Measurements from ENCODE around the gene MOV10L1.
"Not testable (repeated sequence)": the region's sequence is repeated elsewhere in the genome, so short reads cannot be mapped to it uniquely, and the experiment has no call there.

Gene MOV10L1

DNA sequence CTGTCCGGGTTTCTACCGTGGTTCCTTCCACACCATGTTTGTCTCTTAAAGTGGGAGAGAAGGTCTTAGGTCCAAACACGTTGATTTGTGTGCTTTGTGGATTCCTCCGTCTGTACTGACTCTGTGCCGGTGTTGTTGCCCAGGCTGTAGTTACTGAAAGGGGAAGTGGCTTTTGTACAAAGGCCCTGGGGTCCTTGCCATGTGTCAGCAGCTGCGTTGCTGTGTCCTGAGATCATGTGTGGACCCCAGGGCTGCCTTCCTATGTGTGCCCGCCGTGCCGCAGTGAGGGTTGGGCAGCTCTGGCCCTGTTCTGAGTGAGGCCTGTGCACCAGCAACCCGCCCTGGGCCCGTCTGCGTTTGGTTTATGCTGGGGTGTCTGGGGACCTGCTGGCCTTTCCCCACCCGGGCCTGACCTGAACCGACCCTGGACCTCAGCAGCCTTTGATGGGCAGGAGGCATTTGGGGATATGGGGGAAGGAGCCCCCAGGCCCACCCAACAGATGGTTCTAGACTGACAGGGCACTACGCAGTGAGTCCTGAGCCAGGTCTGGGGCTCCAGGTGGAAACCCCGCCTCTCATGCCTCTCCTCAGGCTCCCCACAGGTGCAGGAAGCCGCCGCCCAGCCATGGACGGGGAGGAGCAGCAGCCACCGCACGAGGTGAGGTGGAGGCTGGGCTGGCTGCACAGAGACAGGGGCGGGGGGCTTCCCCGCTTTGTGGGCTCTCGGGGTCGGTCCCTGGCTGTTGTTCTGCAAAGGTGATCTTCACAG, 102.8 kb downstream of the MOV10L1 start:
- DNase-seq = peak; percentile 38

DNA sequence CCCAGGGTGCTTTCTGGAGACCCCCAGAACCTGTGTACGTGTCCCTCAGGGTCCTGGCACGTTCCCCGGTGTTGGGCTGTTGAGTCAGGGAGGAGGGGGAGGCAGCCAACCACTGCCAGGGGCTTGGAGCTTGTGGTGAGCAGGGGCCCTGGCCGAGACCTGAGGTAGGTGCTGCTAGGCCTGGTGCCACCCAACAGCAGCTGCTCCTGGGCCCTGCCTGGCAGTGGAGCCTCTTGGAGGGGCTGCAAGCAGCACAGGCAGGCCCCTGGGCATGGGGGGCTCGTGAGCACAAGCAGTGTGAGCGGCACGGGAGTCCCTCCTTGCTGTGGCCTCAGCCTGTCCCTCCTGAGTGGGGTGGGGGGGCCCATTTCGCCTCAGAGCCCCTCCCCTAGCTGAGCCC, 103.8 kb downstream of the MOV10L1 start:
- DNase-seq = no peak

- DNase-seq = no peak
These were observed 104.4 kb downstream of the MOV10L1 start for GRCh38 chr22:50194037-50194805.

- no peak for DNase-seq
These were observed 106.5 kb downstream of the MOV10L1 start for GRCh38 chr22:50196256-50196655.

- no peak for DNase-seq
These were observed 107.4 kb downstream of the MOV10L1 start for GRCh38 chr22:50197000-50197800.

GRCh38 chr22:50197856-50198623, 108.2 kb downstream of the MOV10L1 start:
- DNase-seq = no peak

DNA sequence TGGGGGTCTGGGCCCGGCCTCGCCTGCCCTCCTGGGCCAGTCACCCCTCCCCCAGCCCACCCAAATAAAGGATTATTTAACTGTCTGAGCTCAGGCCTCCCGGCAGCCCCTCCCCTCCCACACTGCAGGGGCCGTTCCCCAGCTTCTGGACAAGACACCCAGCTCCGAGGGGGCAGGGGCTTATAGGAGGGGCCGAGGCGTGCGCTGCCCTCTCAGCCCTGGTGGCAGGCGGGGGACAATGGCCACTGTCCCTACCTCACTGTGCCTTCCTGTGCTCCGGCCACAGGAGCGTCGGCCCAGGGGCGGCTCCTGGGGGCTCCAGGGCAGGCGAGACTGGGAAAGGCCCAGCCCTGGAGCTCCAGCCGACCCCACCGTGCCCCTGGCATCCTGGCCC, 108.8 kb downstream of the MOV10L1 start:
- DNase-seq = no peak

DNA sequence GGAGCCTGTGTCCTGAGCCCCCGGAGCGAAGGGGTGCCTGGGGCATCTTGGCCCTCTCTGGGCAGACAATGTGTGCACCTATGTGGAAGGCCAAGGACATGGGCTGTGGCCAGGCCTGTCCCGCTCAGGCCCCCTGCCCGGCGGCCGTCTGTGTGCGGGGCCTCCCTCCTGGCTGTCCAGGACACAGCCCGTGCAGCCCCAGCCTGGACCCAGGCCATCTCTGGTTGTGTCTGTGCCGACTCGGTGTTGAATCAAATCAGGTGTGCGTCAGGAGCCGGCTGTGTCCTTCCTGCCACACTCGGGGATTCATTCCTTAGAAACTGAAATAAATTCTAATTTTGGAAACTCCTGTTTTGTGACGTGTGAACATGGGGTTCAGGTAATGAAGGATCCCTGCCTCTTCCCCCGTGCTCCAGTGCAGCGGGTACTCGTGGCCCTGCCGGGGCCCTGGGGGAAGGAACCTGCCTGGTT, 109.5 kb downstream of the MOV10L1 start:
- DNase-seq = no peak

- no peak for DNase-seq
These were observed 110.1 kb downstream of the MOV10L1 start for GRCh38 chr22:50199829-50200460.

- peak; percentile 94 for DNase-seq
These were observed 110.8 kb downstream of the MOV10L1 start, which contains the start of gene SELENOO for GRCh38 chr22:50200461-50201190. Gene SELENOO (plus strand): TSS chr22:50201011. CDS start chr22:50201037, 26 bp downstream.

- peak; percentile 33 for DNase-seq
These were observed 111.7 kb downstream of the MOV10L1 start for GRCh38 chr22:50201191-50202129.

DNA sequence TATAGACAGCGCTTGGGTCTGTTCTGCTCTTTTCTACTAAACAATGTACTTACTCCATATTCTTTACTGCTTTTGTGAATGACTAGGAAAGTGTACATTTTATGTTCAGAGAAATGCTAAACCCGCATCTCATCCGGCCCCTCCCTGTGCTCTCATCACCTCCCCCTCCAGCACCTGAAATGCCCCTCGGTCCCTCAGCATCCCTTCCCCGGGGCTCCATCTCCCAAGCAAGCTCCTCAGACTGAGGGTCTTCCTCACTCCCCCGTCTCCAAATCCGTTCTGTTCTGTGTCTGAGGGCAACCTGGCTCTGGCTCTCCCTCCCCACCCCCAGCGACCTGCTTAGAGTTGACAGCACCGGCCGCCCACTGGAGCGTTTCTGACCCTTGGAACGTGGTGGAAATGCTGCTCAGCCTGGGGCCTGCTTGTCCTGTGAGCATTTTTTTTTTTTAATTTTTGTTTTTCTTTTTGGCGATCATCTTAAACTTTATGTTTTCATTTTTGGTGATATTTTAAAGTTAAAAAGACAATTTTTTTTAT, 112.4 kb downstream of the MOV10L1 start:
- DNase-seq = no peak

GRCh38 chr22:50203288-50203687, 113.5 kb downstream of the MOV10L1 start:
- no peak for DNase-seq

GRCh38 chr22:50204571-50204970, 114.8 kb downstream of the MOV10L1 start:
- no peak for DNase-seq

- DNase-seq = not testable (repeated sequence)
These were observed 115.2 kb downstream of the MOV10L1 start for GRCh38 chr22:50204998-50205397.

- DNase-seq = no peak
These were observed 116.2 kb downstream of the MOV10L1 start for GRCh38 chr22:50205781-50206569.

- DNase-seq = no peak
These were observed 116.8 kb downstream of the MOV10L1 start for GRCh38 chr22:50206599-50206998.

DNA sequence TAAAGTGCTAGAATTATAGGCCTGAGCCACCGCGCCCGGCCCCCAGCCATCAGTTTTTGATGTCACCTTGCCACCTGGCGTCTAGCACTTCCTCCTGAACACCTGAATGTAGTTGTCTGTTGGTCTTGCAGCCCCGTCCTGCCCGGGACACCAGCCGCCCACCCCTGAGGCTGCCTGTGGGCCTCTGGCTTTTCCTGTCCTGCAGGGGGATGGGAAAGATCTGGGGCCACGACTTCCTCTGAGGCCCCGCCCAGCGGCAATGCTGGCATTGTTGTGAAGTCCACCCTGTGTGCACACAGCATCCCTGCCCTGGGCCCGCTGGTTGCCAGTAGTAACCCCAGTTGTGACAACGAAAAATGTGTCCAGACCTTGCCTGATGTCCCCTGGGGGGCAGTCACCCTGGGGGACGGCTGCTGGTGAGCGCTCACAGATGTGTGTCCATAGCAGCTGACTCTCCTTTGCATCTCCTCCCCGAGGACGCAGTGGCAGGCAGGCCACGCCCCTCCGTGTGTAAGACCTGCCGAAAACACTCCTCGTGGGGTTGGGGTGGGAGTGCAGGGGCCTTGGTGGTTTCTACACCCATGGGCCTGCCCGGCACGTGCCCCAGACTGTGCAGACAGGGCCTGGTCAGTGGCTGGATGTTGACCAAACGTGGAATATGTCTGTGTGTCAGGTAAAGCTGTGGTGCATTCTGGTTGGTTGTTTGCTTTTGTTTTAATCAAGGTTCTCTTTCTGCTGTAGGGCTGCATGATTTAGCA, 117.8 kb downstream of the MOV10L1 start:
- no peak for DNase-seq

Data from activated CD4-positive, alpha-beta T cell treated with anti-CD3 and anti-CD28 coated beads for 48 hours (primary cell).